ENCODE results near the gene LIN52. TPM values are rescaled to one million over a fixed set of nuclear protein-coding genes. Genes with fewer than 3 reads are reported as not detected.

LIN52 gene
- total RNA-seq, 6 experiments from 2014 or later = 9.8 to 12.1 (median 10.1) TPM

DNA sequence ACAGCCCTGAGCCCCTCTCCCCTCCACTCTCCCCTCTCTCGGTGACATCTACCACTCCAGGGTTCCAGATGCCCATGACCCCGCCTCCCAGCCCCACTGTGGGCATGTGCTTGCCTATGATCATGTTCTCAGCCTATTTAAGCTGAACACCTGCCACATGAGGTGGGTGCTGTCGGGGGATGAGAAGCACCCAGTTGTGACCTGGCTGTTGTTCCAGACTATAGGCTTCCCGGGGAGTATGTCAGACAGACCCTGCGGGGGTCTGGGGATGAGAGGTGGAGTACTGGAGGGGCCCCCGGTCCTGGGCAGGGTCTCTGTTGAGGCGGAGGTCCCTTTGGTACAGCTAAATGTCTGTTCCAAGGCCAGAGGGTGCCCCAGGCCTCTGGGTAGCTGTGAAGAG is 160.5 kb downstream of the LIN52 start:
- TF ChIP-seq CTCF (IDR thresholded peaks at IDR 0.05) = no peak
- DNase-seq = no peak
- no peaks in the 10 kb centered on the region for H3K9me3 Mint-ChIP-seq
- H3K27me3 Mint-ChIP-seq (ENCODE audit: insufficient read depth) = peaks cover 82% of the 10 kb centered on the region
- no peaks in the 10 kb centered on the region for H3K36me3 Mint-ChIP-seq (ENCODE audit: low read depth)
- no peak overlapping the region for H3K27ac Mint-ChIP-seq
- no peaks in the 10 kb centered on the region for H3K4me1 Mint-ChIP-seq (ENCODE audit: low read depth)
- no peak overlapping the region for H3K4me3 Mint-ChIP-seq

DNA sequence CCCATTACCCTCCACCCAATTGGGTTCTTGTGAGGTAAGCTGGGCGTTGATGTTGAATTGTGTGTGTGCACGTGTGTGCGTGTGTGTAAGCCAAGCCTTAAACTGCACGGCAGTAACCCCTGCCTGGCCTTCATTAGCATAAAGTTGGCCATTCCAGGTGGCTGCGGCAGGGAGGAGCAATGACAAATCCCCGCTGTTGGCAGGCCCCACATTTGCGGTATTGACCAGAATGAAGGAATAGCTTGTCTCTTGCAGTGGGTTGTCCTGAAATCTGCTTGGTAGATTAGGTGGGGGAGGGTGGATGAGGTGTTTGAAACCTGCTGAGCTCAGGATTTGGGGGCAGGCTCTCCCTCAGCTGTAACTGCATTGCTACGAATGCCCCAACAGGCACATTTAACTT is 161.8 kb downstream of the LIN52 start:
- no peak for TF ChIP-seq CTCF (IDR thresholded peaks at IDR 0.05)
- H3K36me3 Mint-ChIP-seq (ENCODE audit: low read depth) = no peaks in the 10 kb centered on the region
- H3K9me3 Mint-ChIP-seq = no peaks in the 10 kb centered on the region
- peaks cover 72% of the 10 kb centered on the region for H3K27me3 Mint-ChIP-seq (ENCODE audit: insufficient read depth)
- H3K4me1 Mint-ChIP-seq (ENCODE audit: low read depth) = peaks cover 4% of the 10 kb centered on the region
- no peak for DNase-seq
- H3K4me3 Mint-ChIP-seq = no peak overlapping the region
- no peak overlapping the region for H3K27ac Mint-ChIP-seq

DNA sequence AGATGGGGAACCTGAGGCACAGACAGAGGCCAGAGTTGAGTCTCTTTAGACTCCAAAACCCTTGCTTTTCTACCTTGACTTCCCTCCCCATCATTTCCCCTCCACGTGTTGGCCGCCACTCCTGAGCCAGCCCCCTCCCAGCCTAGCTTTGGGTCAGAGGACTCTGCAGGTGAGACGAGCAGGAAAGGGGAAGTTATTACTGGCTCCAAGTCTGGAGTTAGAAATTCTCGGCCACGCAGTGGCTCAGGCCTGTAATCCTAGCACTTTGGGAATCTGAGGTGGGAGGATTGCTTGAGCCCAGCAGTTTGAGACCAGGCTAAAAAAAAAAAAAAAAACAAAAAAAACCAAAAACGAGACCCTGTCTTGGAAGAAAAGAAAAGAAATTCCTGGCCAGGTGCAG is 163.3 kb downstream of the LIN52 start:
- no peak overlapping the region for H3K27ac Mint-ChIP-seq
- TF ChIP-seq CTCF (IDR thresholded peaks at IDR 0.05) = no peak
- peaks cover 63% of the 10 kb centered on the region for H3K27me3 Mint-ChIP-seq (ENCODE audit: insufficient read depth)
- H3K4me1 Mint-ChIP-seq (ENCODE audit: low read depth) = peaks cover 7% of the 10 kb centered on the region
- H3K4me3 Mint-ChIP-seq = no peak overlapping the region
- H3K36me3 Mint-ChIP-seq (ENCODE audit: low read depth) = no peaks in the 10 kb centered on the region
- no peak for DNase-seq
- no peaks in the 10 kb centered on the region for H3K9me3 Mint-ChIP-seq

DNA sequence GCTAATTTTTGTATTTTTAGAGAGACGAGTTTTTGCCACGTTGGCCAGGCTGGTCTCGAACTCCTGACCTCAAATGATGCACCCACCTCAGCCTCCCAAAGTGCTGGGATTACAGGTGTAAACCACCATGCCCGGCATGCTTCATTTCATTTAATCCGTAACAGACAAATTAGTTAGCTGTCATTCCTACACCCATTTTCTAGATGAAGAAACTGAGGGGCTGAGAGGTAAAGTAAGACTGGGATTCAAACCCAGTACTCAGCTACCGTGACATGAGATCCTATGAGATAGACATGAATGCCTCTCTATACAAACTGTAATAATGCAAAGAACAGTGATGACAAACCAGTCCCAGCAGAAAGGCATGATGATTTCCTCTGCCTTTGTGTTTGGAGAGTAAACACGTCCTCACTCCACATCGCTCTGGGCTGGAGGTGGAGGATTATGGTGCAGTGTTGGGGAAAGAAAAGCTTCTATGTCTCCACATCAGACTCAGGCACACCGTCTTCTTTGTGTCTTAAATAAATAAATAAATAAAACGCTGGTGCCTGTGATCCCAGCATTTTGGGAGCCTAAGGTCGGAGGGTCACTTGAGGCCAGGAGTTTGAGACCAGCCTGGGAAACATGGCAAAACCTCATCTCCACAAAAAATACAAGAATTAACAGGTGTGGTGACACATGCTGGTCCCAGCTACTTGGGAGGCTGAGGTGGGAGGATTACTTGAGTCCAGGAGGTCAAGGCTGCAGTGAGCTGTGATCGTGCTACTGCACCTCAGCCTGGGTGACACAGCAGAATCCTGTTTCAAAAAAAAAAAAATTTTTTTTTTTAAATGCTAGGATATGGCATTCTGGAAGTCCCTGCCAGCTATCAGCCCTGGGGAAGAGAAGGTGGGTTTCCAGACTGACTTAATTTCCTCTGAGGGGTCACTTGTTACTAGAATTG is 164.9 kb downstream of the LIN52 start:
- no peak for DNase-seq
- H3K27me3 Mint-ChIP-seq (ENCODE audit: insufficient read depth) = peaks cover 60% of the 10 kb centered on the region
- H3K27ac Mint-ChIP-seq = no peak overlapping the region
- H3K9me3 Mint-ChIP-seq = no peaks in the 10 kb centered on the region
- H3K36me3 Mint-ChIP-seq (ENCODE audit: low read depth) = no peaks in the 10 kb centered on the region
- peaks cover 7% of the 10 kb centered on the region for H3K4me1 Mint-ChIP-seq (ENCODE audit: low read depth)
- no peak for TF ChIP-seq CTCF (IDR thresholded peaks at IDR 0.05)
- no peak overlapping the region for H3K4me3 Mint-ChIP-seq

Other genes starting within 250 kb of the LIN52 start
- 1 to 10 TPM; 4.2 to 7.5 (median 6.4) TPM for gene PTGR2, start 233.1 kb upstream of the LIN52 start, total RNA-seq (2021; fragmentation: NEBNext Ultra II Directional; extraction: Animal tissue kit (Norgen Biotek cat#: 25700))
- 10 to 100 TPM; 31.5 to 42.5 (median 35.0) TPM for gene ZNF410, start 198.1 kb upstream of the LIN52 start, total RNA-seq (2021; fragmentation: NEBNext Ultra II Directional; extraction: Animal tissue kit (Norgen Biotek cat#: 25700))
- gene FAM161B, start 134.9 kb upstream of the LIN52 start, total RNA-seq (2021; fragmentation: NEBNext Ultra II Directional; extraction: Animal tissue kit (Norgen Biotek cat#: 25700)) = 1 to 10 TPM; 3.5 to 4.3 (median 4.2) TPM
- 10 to 100 TPM; 17.8 to 22.1 (median 20.7) TPM for gene COQ6, start 134.7 kb upstream of the LIN52 start, total RNA-seq (2021; fragmentation: NEBNext Ultra II Directional; extraction: Animal tissue kit (Norgen Biotek cat#: 25700))
- gene ENTPD5, start 65.7 kb upstream of the LIN52 start, total RNA-seq (2021; fragmentation: NEBNext Ultra II Directional; extraction: Animal tissue kit (Norgen Biotek cat#: 25700)) = 10 to 100 TPM in 3 of 6 experiments, 1 to 10 TPM in 3; 9.0 to 11.7 (median 9.7) TPM
- gene BBOF1, start 65.6 kb upstream of the LIN52 start, total RNA-seq (2021; fragmentation: NEBNext Ultra II Directional; extraction: Animal tissue kit (Norgen Biotek cat#: 25700)) = 1 to 10 TPM; 1.6 to 3.0 (median 2.4) TPM
- gene ALDH6A1, start 503 bp upstream of the LIN52 start, total RNA-seq (2021; fragmentation: NEBNext Ultra II Directional; extraction: Animal tissue kit (Norgen Biotek cat#: 25700)) = 10 to 100 TPM; 13.3 to 17.7 (median 14.4) TPM
- not detected for gene VSX2, start 154.5 kb downstream of the LIN52 start, total RNA-seq (2021; fragmentation: NEBNext Ultra II Directional; extraction: Animal tissue kit (Norgen Biotek cat#: 25700))
- gene ABCD4, start 218.0 kb downstream of the LIN52 start, total RNA-seq (2021; fragmentation: NEBNext Ultra II Directional; extraction: Animal tissue kit (Norgen Biotek cat#: 25700)) = 10 to 100 TPM; 13.4 to 18.5 (median 15.7) TPM

Measured in HFFc6 (cell line).